ENCODE results near the gene ACOX3.

ACOX3 gene

GRCh38 chr4:8332891-8333331, 107.6 kb downstream of the ACOX3 start:
- DNase-seq, result no peak

GRCh38 chr4:8332038-8332857, 108.3 kb downstream of the ACOX3 start:
- no peak for DNase-seq

GRCh38 chr4:8331575-8331955, 109.0 kb downstream of the ACOX3 start:
- DNase-seq, result no peak

- no peak for DNase-seq
Measured at GRCh38 chr4:8330821-8331574, 109.5 kb downstream of the ACOX3 start.

- DNase-seq, result no peak
Measured at GRCh38 chr4:8329859-8330761, 110.4 kb downstream of the ACOX3 start.

- DNase-seq, result no peak
Measured at GRCh38 chr4:8329560-8329858, 111.0 kb downstream of the ACOX3 start.

GRCh38 chr4:8328866-8329559, 111.5 kb downstream of the ACOX3 start:
- no peak for DNase-seq

GRCh38 chr4:8328456-8328855, 112.1 kb downstream of the ACOX3 start:
- DNase-seq, result no peak

GRCh38 chr4:8326206-8326605, 114.3 kb downstream of the ACOX3 start:
- DNase-seq, result no peak

GRCh38 chr4:8325291-8325973, 115.1 kb downstream of the ACOX3 start:
- no peak for DNase-seq

- no peak for DNase-seq
Measured at GRCh38 chr4:8324640-8325239, 115.8 kb downstream of the ACOX3 start.

- DNase-seq, result no peak
Measured at GRCh38 chr4:8323947-8324555, 116.5 kb downstream of the ACOX3 start.

- no peak for DNase-seq
Measured at GRCh38 chr4:8322794-8323704, 117.5 kb downstream of the ACOX3 start.

- no peak for DNase-seq
Measured at GRCh38 chr4:8321771-8322170, 118.8 kb downstream of the ACOX3 start.

- no peak for DNase-seq
Measured at GRCh38 chr4:8321220-8321619, 119.3 kb downstream of the ACOX3 start.

- DNase-seq, result no peak
Measured at GRCh38 chr4:8320386-8320750, 120.2 kb downstream of the ACOX3 start.

- DNase-seq, result no peak
Measured at GRCh38 chr4:8319731-8320385, 120.7 kb downstream of the ACOX3 start.

- no peak for DNase-seq
Measured at GRCh38 chr4:8319061-8319460, 121.5 kb downstream of the ACOX3 start.

GRCh38 chr4:8318509-8318908, 122.0 kb downstream of the ACOX3 start:
- DNase-seq, result no peak

GRCh38 chr4:8317474-8317873, 123.0 kb downstream of the ACOX3 start:
- DNase-seq, result no peak

Data from retina (tissue), 1 donor.